Astrocyte (in vitro differentiated cells and primary cell): ENCODE measurements around the gene ZDHHC21. TPM values are rescaled to one million over a fixed set of nuclear protein-coding genes. Genes with fewer than 3 reads are reported as not detected.

Source experiments
- DNase-seq: peaks from one replicate; pipeline ENCODE4 v3.0.0-alpha.2; 2010; ENCODE audit warnings: low read depth
- FAIRE-seq: peaks from 2 replicates; lab custom pipeline; 2011; peaks lifted over from hg19 to GRCh38; lab: Jason Lieb, UNC
- H2AFZ ChIP-seq: 2 replicates; pipeline ENCODE4 v1.6.0; 2012; ENCODE audit warnings: low read depth, low read length, inconsistent platforms
- H3K27ac ChIP-seq: 2 replicates; pipeline ENCODE4 v1.5.1; 2011; ENCODE audit warnings: low read depth, low read length, inconsistent platforms
- H3K27me3 ChIP-seq: 2 replicates; pipeline ENCODE4 v1.6.0; 2011; ENCODE audit warnings: low read length, inconsistent platforms; ENCODE audit not compliant: insufficient read depth
- H3K36me3 ChIP-seq: 2 replicates; pipeline ENCODE4 v1.5.1; 2011; ENCODE audit warnings: low read length, inconsistent platforms; ENCODE audit not compliant: insufficient read depth
- H3K4me1 ChIP-seq: 2 replicates; pipeline ENCODE4 v1.5.1; 2011; ENCODE audit warnings: low read length, inconsistent platforms; ENCODE audit not compliant: insufficient read depth
- H3K4me2 ChIP-seq: 2 replicates; pipeline ENCODE4 v1.6.0; 2012; ENCODE audit warnings: low read length, inconsistent platforms
- H3K4me3 ChIP-seq: 2 replicates; pipeline ENCODE4 v1.5.1; 2011; ENCODE audit warnings: low read depth, mild to moderate bottlenecking, low read length, inconsistent platforms; ENCODE audit not compliant: insufficient read depth
- H3K79me2 ChIP-seq: 2 replicates; pipeline ENCODE4 v1.6.0; 2012; ENCODE audit warnings: mild to moderate bottlenecking, low read length, inconsistent platforms; ENCODE audit not compliant: insufficient read depth
- H3K9ac ChIP-seq: 2 replicates; pipeline ENCODE4 v1.6.0; 2012; ENCODE audit warnings: mild to moderate bottlenecking, low read length, inconsistent platforms
- H3K9me3 ChIP-seq: 2 replicates; pipeline ENCODE4 v1.5.1; 2012; ENCODE audit warnings: low read depth, mild to moderate bottlenecking, low read length, inconsistent platforms; ENCODE audit not compliant: insufficient read depth
- H4K20me1 ChIP-seq: 2 replicates; pipeline ENCODE4 v1.6.0; 2012; ENCODE audit warnings: low read length, inconsistent platforms; ENCODE audit not compliant: insufficient read depth
- H3K27ac Mint-ChIP-seq: one replicate; pipeline ENCODE4 v1.8.0; 2021; ENCODE audit warnings: mild to moderate bottlenecking, mixed read lengths; ENCODE audit not compliant: unreplicated experiment
- H3K27me3 Mint-ChIP-seq: one replicate; pipeline ENCODE4 v1.8.0; 2021; ENCODE audit warnings: low read depth, mixed read lengths; ENCODE audit not compliant: unreplicated experiment
- H3K36me3 Mint-ChIP-seq: one replicate; pipeline ENCODE4 v1.8.0; 2021; ENCODE audit warnings: low read depth, mixed read lengths; ENCODE audit not compliant: unreplicated experiment
- H3K4me1 Mint-ChIP-seq: one replicate; pipeline ENCODE4 v1.8.0; 2021; ENCODE audit warnings: low read depth, mixed read lengths; ENCODE audit not compliant: unreplicated experiment
- H3K4me3 Mint-ChIP-seq: one replicate; pipeline ENCODE4 v1.8.0; 2021; ENCODE audit warnings: mild to moderate bottlenecking, moderate library complexity, mixed read lengths; ENCODE audit not compliant: unreplicated experiment
- H3K9me3 Mint-ChIP-seq: one replicate; pipeline ENCODE4 v1.8.0; 2021; ENCODE audit warnings: mild to moderate bottlenecking, mixed read lengths; ENCODE audit not compliant: unreplicated experiment
- CTCF ChIP-seq: IDR thresholded peaks from 2 replicates; pipeline ENCODE4 v1.5.1; 2011; ENCODE audit warnings: low read depth, mild to moderate bottlenecking, inconsistent platforms, low read length, moderate library complexity; ENCODE audit not compliant: insufficient read depth
- EZH2 ChIP-seq: IDR thresholded peaks from 2 replicates; pipeline ENCODE4 v1.6.1; 2012; ENCODE audit warnings: mild to moderate bottlenecking, low read length, inconsistent platforms; ENCODE audit not compliant: insufficient read depth
- total RNA-seq: library from RNA; stranded (reverse); gene quantifications from 2 replicates; pipeline ENCODE4 v1.2.1, GENCODE V29; 2021

The ZDHHC21 gene
- total RNA-seq, 1 donor from 2014 or later = 9.8 TPM

- no peak for FAIRE-seq
- H3K4me1 Mint-ChIP-seq = no peaks in the 10 kb centered on the region
- H3K36me3 ChIP-seq = no peaks in the 10 kb centered on the region
- H3K79me2 ChIP-seq = no peaks in the 10 kb centered on the region
- H3K9ac ChIP-seq = no peak overlapping the region
- H3K27ac Mint-ChIP-seq = no peak overlapping the region
- no peak overlapping the region for H3K27ac ChIP-seq
- H3K4me1 ChIP-seq = no peaks in the 10 kb centered on the region
- no peaks in the 10 kb centered on the region for H3K27me3 ChIP-seq
- no peaks in the 10 kb centered on the region for H3K27me3 Mint-ChIP-seq
- H4K20me1 ChIP-seq = no peaks in the 10 kb centered on the region
- H3K4me3 ChIP-seq = no peak overlapping the region
- no peak overlapping the region for H3K4me2 ChIP-seq
- peaks cover 3% of the 10 kb centered on the region for H3K9me3 Mint-ChIP-seq
- DNase-seq = no peak
- H2AFZ ChIP-seq = no peak overlapping the region
- TF ChIP-seq CTCF (no peak), EZH2 (no peak)
- H3K36me3 Mint-ChIP-seq = no peaks in the 10 kb centered on the region
- H3K9me3 ChIP-seq = no peaks in the 10 kb centered on the region
- H3K4me3 Mint-ChIP-seq = no peak overlapping the region
Observed at GRCh38 chr9:14574173-14574572, 119.1 kb downstream of the ZDHHC21 start.

- H3K27ac Mint-ChIP-seq = no peak overlapping the region
- no peaks in the 10 kb centered on the region for H3K4me1 Mint-ChIP-seq
- no peak overlapping the region for H3K4me3 ChIP-seq
- H3K4me2 ChIP-seq = no peak overlapping the region
- no peaks in the 10 kb centered on the region for H3K79me2 ChIP-seq
- no peaks in the 10 kb centered on the region for H3K9me3 Mint-ChIP-seq
- no peak overlapping the region for H3K27ac ChIP-seq
- no peak overlapping the region for H2AFZ ChIP-seq
- H3K4me1 ChIP-seq = no peaks in the 10 kb centered on the region
- FAIRE-seq = no peak
- no peaks in the 10 kb centered on the region for H3K27me3 ChIP-seq
- no peaks in the 10 kb centered on the region for H4K20me1 ChIP-seq
- H3K36me3 Mint-ChIP-seq = no peaks in the 10 kb centered on the region
- H3K36me3 ChIP-seq = no peaks in the 10 kb centered on the region
- H3K4me3 Mint-ChIP-seq = no peak overlapping the region
- no peaks in the 10 kb centered on the region for H3K27me3 Mint-ChIP-seq
- TF ChIP-seq CTCF (no peak), EZH2 (no peak)
- no peak overlapping the region for H3K9ac ChIP-seq
- no peak for DNase-seq
- no peaks in the 10 kb centered on the region for H3K9me3 ChIP-seq
Observed at GRCh38 chr9:14573319-14573718, 119.9 kb downstream of the ZDHHC21 start.

- Mint-ChIP-seq H3K36me3 (no peaks in the 10 kb centered on the region), H3K9me3 (peaks cover 6% of the 10 kb centered on the region), H3K27ac (no peak overlapping the region), H3K4me3 (no peak overlapping the region), H3K4me1 (no peaks in the 10 kb centered on the region), H3K27me3 (peaks cover 2% of the 10 kb centered on the region)
- no peak overlapping the region for H3K4me3 ChIP-seq
- no peak overlapping the region for H3K27ac ChIP-seq
- no peak for DNase-seq
- no peaks in the 10 kb centered on the region for H3K27me3 ChIP-seq
- H3K9me3 ChIP-seq = no peaks in the 10 kb centered on the region
- H3K4me2 ChIP-seq = no peak overlapping the region
- no peaks in the 10 kb centered on the region for H3K4me1 ChIP-seq
- no peak for TF ChIP-seq CTCF
- TF ChIP-seq EZH2 = no peak
- no peaks in the 10 kb centered on the region for H3K79me2 ChIP-seq
- no peak for FAIRE-seq
- no peaks in the 10 kb centered on the region for H3K36me3 ChIP-seq
- no peaks in the 10 kb centered on the region for H4K20me1 ChIP-seq
- no peak overlapping the region for H2AFZ ChIP-seq
- no peak overlapping the region for H3K9ac ChIP-seq
Observed at GRCh38 chr9:14565352-14566016, 127.7 kb downstream of the ZDHHC21 start.
